Gastroesophageal sphincter (tissue), 3 donors: ENCODE measurements around the gene SMIM29.

Source experiments
- CTCF ChIP-seq, 4 experiments: fragments of 200-600 bp in 2 of 4; fragments of 450-650 bp in 2 of 4; sonication (generic) in 1 of 4; IDR thresholded peaks; one replicate each; pipeline ENCODE4 v1.5.1; 2017 to 2019; ENCODE audit warnings: antibody characterized with exemption in 4 of 4, mild to moderate bottlenecking in 2 of 4, moderate library complexity in 2 of 4
- POLR2AphosphoS5 ChIP-seq: sonication (generic); formaldehyde crosslinking; IDR thresholded peaks from one replicate; pipeline ENCODE4 v1.6.1; 2017; ENCODE audit warnings: antibody characterized with exemption

- no peak for TF ChIP-seq CTCF (IDR thresholded peaks at IDR 0.05)
- no peak for TF ChIP-seq POLR2AphosphoS5
Measured at GRCh38 chr6:34237316-34237721, 11.5 kb downstream of the SMIM29 start.
